Limb (tissue), 2 donors: Measurements from ENCODE around the gene PYROXD2.

ENCODE experiments used
- DNase-seq, 2 donors: peaks; one replicate each; pipeline ENCODE4 v3.0.0-alpha.2; 2016; ENCODE audit errors: extremely low spot score in 2 of 2

The PYROXD2 gene

GRCh38 chr10:98416606-98417388, 1.8 kb upstream of the PYROXD2 start:
- DNase-seq: no peak

GRCh38 chr10:98415731-98416119, 743 bp upstream of the PYROXD2 start:
- no peak for DNase-seq

DNA sequence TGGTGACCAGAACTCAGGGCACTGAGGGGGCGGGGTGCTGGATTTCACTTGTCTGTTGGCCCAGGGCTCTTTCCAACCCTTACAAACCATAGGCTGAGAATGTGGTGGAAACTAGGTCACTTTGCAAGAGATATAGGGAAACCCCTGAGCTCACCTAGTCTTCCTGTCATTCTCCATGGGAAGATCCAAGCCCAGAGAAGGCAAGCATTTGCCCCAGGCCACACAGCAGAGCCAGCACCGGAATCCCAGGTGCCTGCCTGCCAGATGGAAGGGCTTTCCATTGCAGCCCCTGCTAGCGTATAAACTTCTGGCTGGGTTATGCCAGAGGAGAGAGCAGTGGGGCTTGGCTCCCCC, 427 bp downstream of the PYROXD2 start:
- no peak for DNase-seq

- DNase-seq: no peak
Observed at GRCh38 chr10:98411768-98412167, 3.2 kb downstream of the PYROXD2 start.

DNA sequence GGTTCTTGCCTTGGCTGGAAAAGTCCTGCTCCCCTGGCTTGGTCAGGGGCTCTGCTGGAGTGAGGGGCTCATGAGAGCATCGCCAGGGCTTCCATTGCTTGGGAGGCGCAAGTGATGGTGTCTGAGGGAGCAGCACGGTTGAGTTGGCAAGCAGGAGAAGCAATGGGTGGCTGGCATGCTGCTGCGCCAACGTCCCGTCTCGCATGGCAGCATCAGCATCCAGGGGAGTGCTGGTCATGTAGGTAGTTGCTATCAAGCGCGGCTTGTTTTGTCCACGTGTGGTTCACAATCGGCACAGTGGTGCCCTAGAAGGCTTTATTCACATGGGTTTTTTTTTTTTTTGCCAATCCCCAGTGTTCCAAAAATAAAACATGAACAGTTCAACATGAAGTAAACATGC, 3.8 kb downstream of the PYROXD2 start:
- no peak for DNase-seq

DNA sequence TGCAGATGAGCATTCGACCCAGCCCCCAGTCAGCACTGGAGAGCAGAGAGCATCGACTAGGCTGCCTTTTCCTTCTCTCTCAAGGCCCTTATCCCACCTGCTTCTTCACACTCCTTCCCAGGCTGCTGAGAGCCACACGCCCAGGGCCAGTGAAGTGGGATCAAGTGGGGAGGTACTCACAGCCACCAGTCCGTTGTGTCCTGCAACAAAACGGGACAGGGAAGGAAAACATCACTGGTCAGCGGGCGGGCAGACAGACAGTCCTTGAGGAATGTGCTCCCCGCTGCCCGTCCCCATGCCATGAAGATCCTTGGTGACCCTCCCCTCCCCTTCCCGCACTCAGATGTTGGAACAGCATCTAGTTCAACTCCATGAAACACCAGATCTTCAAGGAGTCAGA, 4.2 kb downstream of the PYROXD2 start:
- DNase-seq: no peak

DNA sequence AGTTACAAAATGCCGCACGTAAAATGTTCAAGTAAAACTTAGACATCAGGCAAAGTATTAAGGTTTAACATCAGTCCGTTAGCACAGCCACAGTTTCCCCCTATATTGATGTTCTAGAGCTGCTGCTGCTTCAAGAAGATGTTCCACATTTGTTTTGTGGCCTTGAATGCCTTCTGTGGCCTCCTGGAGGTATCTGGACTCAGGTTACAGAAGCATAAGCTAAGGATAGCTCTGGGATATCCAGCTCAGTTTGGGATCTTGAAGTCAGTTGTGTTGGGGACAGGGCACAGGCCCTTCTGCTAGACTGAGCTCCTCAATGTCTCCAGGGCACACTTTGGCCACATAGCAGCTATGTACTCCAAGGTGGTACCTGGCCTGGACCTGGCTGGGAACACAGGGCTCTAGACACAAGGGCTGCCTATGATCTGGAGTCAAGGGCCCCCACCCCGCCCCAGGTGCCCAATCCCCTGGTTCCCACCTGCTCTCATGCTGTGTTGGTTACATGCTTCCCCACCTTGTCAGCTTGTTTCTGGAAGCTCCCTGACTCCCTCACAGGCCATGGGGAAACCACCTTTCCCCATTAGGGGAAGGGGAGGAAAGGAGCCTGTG, 4.7 kb downstream of the PYROXD2 start:
- DNase-seq: no peak

DNA sequence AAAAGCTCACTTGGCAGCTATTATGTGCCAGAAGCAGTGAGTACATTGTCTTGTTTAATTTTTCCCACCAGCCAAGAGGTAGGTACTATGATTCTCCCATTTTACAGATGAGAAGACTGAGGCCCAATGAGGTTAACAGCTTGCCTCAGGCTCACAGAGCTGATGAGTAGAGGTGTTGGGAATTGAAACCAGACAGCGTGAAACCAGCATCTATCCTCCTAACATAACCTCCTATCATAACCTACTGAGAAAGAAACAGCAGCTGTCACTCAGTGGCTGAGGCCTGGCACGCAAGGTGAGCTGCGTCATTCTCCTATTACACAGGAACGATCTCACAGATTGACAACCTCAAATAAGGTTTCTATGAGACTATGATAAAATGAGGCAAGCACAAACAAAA, 6.2 kb downstream of the PYROXD2 start:
- DNase-seq: no peak

DNA sequence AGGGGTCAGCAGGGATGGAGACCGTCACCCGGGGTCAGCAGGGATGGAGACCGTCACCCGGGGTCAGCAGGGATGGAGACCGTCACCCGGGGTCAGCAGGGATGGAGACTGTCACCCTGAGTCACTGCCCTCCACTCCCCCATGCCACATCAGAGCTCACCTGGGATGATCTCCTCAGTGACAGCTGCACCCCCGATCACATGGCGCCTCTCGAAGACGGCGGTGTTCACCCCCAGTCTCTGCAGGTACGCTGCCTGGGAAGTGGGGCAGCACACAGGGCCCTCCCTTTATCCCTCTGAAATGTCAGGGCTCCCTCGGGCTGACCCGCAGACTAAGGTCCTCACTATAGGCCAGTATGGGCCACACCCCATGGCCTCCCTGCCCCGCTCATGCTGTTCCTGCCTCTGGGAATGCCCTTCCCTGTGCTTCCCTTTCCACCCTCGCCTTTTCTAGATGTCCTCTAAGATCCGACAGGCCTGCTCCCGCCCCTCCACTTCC, 7.2 kb downstream of the PYROXD2 start:
- DNase-seq: no peak

DNA sequence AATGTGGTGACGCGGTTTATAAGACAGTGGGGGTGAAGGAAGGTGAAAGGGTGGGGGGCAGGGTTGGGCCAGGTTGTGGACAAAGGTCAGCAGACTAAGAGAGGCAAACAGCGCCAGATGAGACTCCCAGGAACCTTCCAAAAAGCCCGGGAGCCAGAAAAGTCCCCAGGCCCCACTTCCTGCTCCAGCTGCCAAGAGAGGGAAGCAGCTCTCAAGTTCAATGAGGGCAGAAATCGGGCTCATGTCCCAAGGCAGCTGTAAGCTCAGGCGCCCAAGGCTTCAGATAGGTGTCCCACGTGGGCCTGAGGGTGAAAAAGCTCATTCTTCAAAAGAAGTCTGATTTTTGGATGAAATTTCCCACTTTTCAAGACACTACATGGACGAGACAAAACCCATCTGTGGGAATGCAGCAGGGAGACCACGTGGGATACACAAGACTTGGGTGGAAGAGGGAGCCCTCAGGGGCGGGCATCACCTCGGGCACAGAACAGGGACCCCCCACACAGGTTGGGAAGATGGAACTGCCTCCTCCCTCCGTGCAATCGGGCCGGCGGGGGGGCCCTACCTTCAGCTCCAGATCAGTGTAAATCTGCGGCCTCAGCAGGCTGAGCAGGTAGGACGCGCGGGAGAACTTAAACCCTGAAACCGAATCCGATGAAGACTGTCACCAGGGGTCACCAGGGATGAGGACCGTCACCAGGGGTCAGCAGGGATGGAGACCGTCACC, 7.8 kb downstream of the PYROXD2 start:
- no peak for DNase-seq

DNA sequence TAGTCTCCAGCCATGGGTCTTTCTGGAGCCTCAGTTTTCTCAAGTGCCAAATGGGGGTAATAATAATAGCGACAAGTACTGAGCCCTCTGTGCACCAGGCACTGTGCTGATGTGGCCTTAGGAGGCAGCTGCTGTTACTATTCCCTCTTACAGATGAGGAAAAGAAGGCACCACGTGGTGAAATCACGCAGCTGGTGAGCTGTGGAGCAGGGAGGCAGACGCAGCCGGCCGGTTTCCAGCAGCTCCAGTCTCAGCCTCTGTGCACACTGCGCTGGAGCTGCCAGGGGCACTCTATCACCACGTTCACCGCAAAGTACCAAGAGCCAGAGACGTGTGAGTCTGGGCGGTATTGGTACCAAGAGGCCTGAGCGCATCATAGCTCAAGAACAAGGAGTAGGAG, 9.6 kb downstream of the PYROXD2 start:
- no peak for DNase-seq

GRCh38 chr10:98404571-98405359, 10.2 kb downstream of the PYROXD2 start:
- no peak for DNase-seq

DNA sequence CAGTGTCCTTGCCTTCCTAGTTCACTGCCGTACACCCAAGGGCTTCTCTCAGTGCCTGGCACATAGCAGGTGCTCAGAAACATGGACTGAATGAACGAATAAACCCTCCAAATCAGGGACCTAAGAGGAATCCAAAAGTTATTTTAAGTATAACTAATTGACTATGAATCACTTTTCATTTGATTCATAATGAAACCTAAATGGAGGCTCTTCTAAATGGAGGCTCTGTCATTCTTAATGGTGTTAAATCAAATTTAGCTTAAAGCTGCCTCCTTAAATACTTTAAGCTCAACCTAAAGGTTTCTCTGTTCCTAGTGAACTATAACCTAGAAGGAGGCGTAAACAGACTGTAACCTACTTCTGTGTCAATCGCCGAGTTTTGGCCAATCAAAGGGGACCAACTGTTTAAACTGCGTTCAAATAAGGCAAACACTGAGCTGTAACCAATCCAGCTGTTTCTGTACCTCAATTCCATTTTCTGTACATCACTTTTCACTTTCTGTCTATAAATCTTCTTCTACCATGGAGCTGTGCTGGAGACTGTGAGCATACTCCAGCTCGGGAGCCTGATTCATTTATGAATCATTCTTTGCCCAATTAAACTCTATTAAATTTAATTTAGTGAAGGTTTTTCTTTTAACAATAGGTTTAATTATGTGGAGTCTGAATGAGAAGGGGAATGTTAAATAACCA, 11.0 kb downstream of the PYROXD2 start:
- no peak for DNase-seq

DNA sequence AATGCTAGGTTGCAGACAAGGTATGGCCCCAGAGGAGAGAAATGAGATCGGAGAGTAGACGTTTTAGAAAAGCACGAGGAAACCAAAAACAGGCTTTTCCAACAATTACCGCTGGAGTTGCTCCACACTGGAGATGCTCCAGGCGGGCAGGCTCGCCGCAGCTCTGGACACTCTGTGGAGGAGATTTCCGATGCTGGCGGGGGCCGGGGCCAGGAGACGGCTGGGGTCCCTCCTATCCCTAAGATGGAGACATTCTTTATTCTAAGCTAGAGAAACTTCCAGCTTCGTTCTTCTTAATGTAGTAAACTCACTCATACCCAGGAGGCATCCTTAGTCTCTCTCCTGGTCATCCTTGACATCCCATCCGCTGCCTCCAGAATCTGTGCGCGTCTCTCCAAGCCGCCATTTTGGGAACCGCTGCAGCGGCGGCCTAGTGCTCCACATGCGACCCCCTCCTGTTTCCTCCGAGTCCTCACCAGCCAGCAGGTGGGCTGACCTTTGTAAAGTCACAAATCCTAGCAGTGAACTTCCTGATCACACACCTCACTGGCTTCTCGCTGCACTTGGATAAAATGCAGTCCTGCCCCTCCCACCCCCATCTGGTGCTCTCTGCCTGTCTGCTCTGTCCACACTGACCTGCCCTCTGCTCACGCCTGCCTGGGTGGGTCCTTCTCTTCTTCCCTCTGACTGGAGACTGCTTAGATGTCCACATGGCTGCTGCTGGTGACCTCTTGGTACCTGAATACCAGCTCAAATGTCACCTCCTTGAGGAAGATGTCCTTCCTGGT, 11.9 kb downstream of the PYROXD2 start:
- DNase-seq: no peak

- no peak for DNase-seq
Observed at GRCh38 chr10:98402478-98402877, 12.5 kb downstream of the PYROXD2 start.

DNA sequence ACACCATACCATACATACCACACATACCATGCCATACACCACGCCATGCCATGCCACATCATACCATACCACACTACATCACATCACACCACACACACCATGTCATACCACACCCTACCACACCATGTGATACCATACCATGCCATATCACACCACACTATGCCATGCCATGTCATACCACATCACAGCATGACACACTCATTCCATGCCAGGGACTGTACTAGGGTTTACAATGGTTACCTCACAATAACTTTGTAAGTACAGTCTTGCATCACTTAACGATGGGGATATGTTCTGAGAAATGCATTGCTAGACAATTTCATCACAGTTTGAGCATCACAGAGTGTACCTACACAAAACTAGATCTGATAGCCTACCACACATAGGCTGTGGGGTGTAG, 14.5 kb downstream of the PYROXD2 start:
- no peak for DNase-seq

DNA sequence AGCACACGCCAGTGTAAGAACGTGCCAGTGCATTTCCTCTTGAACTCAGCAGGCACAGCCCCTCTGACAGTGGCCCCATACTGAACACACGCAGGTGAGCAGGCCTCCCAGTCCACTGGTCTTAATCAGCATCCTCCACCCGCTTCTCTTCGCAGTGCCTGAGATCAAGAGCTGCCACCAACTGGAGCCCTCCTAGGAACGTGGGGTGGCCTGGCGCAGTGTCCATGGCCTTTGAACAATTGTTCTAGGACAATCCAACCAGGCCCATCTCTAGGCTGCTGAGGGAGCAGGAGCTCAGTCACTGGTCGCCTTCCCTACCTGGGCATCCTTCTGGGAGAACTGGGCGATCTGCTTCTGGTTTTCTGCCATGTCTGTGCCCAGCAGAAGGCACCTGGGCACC, 15.2 kb downstream of the PYROXD2 start:
- no peak for DNase-seq

DNA sequence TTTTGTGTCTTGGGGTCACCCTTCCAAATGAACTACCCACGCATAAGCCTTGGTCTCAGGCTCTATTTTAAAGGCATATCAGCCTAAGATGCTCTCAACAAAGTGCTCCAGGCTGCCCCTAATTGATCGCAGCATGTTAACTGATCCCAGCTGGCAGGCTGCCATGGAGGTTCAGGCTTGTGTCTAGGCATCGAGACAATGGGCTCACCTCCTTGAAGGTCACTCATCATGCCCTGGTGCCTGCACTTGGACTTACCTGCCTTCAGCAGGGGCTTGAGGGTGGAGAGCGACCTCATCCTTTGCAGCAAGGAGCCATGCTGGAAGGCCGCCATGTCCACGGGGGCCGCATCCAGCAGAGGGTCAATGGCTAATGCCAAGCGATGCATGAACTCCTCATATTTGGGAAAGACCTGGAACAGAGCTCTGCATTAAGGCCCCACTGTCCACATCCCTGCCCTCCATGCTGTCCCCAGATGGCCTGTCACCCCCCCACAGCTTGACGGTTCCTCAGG, 17.8 kb downstream of the PYROXD2 start:
- DNase-seq: no peak

DNA sequence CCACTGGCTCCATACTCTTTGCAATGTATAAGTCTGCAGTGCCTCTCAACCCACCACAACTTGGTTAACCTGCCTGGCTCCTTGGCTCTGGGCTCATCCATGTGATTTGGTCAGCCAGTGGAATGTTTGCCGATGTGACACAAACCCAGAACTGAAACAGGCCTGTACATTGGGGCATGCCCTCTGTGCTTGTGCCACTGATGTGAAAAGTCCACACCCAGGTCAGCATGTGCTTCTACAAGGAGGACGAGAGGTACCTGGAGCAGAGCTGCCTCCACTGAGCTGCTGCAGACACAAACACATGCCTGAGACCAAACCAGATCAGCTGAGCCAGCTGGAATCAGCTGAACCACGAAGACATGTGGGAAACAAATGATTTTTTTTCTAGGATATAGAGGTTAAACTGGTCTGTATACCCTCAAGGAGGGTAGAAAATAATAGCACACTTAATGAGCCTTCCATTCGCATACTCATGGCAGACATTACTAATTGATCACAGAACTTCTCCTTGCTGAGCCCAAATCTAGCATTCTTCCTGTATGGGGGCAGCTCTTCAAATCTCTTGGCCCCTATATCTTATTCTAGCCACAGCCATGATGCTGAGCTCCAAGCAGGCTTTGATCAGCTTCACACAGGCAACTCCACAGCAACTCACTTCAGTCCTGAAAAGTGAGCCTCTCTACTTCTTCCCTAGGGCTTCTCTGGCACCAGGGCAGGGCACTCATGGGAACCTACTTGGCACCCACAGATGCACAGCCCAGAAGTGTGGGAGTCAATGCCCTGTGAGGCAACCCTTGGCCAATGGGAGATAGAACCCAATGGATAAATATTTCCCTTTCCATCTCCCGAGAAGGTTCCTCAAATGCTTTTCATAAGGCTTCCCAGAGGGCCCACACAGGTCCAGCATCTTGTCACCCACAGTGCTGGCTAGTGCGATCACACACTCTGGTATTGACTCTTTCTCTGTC, 18.6 kb downstream of the PYROXD2 start:
- DNase-seq: no peak
